Heart left ventricle (tissue), 13 donors: Measurements from ENCODE around the gene OR4D2.

Experiments
- CTCF ChIP-seq, 12 donors: fragments of 200-600 bp; sonication (generic) in 4 of 12; IDR thresholded peaks; one replicate each; pipeline versions ENCODE4 v1.5.0 to v1.8.0; 2018 to 2022; ENCODE audit warnings: antibody characterized with exemption in 12 of 12, mild to moderate bottlenecking in 5 of 12
- POLR2A ChIP-seq, 2 donors: fragments of 450-650 bp; IDR thresholded peaks; one replicate each; pipeline ENCODE4 v1.6.1; 2017; ENCODE audit warnings: antibody characterized with exemption in 2 of 2, mild to moderate bottlenecking in 2 of 2, moderate library complexity in 2 of 2
- donor health status: ischemic (EF 13 %, LVEDD 7.1; RV severe dilation, severe dysfunction).
- donor health status: DM: no; HTN: yes; CAD: no.
- donor health status: DM: no; HTN: no; CAD: no.
- donor health status: ischemic (EF 25% LVEDD 6.9; RV normal size, moderate dysfunction).
- donor health status: ischemic (EF 25% LVEDD 5.7; RV mildly dilated, moderate dysfunction).
- donor health status: ischemic (EF 35%, LVEDD 5.7; RV mildly dilated, moderate dysfunction).
- donor health status: nonischemic (EF 11% LVEDD 7.7; RV severe dilation, severe dysfunction).
- donor health status: DM: yes; HTN: yes; CAD: no.
- donor health status: PGD.
- donor health status: ischemic (EF 29% LVEDD 5.4; RV normal size, mild dysfunction).
- donor health status: nonischemic (EF 23%, LVEDD 6.1; RV moderate dilation, normal function).

- TF ChIP-seq CTCF (IDR thresholded peaks at IDR 0.05) (no peak), POLR2A (IDR thresholded peaks at IDR 0.05) (no peak)
Observed at GRCh38 chr17:58184308-58184985, 17.7 kb downstream of the OR4D2 start.
